GM23248 (cell line): Measurements from ENCODE around the gene ACTR5. TPM values are rescaled to one million over a fixed set of nuclear protein-coding genes. Genes with fewer than 3 reads are reported as not detected.

Experiments
- DNase-seq: peaks from one replicate; pipeline ENCODE4 v3.0.0-alpha.2; 2015
- H2AFZ ChIP-seq: fragments of 200-600 bp; sonication (generic); 2 replicates; pipeline ENCODE4 v1.6.1; 2016; ENCODE audit warnings: antibody characterized with exemption
- H3F3A ChIP-seq: fragments of 200-600 bp; sonication (generic); 2 replicates; pipeline ENCODE4 v1.6.1; 2016; ENCODE audit warnings: mild to moderate bottlenecking, antibody characterized with exemption, mixed run types; ENCODE audit not compliant: insufficient read depth
- H3K27ac ChIP-seq: fragments of 200-600 bp; sonication (generic); 2 replicates; pipeline ENCODE4 v1.5.1; 2016; ENCODE audit warnings: mild to moderate bottlenecking
- H3K27me3 ChIP-seq: fragments of 200-600 bp; sonication (generic); replicated peaks from 2 replicates; pipeline ENCODE4 v1.6.1; 2016; ENCODE audit warnings: mild to moderate bottlenecking; ENCODE audit not compliant: insufficient read depth
- H3K36me3 ChIP-seq: fragments of 200-600 bp; sonication (generic); 2 replicates; pipeline ENCODE4 v1.6.1; 2016; ENCODE audit warnings: low read depth, mild to moderate bottlenecking
- H3K4me1 ChIP-seq: fragments of 200-600 bp; sonication (generic); 2 replicates; pipeline ENCODE4 v1.6.1; 2016; ENCODE audit warnings: mild to moderate bottlenecking; ENCODE audit not compliant: insufficient read depth
- H3K4me2 ChIP-seq: fragments of 200-600 bp; sonication (generic); one replicate; pipeline ENCODE4 v1.6.1; 2016; ENCODE audit warnings: mild to moderate bottlenecking; ENCODE audit not compliant: unreplicated experiment
- H3K4me3 ChIP-seq: fragments of 200-600 bp; sonication (generic); 2 replicates; pipeline ENCODE4 v1.5.1; 2016; ENCODE audit warnings: mild to moderate bottlenecking
- H3K79me2 ChIP-seq: fragments of 200-600 bp; sonication (generic); 2 replicates; pipeline ENCODE4 v1.6.1; 2016; ENCODE audit warnings: mild to moderate bottlenecking; ENCODE audit not compliant: insufficient read depth
- H3K9ac ChIP-seq: fragments of 200-600 bp; sonication (generic); 2 replicates; pipeline ENCODE4 v1.6.1; 2016; ENCODE audit warnings: mild to moderate bottlenecking
- H3K9me2 ChIP-seq: fragments of 200-600 bp; sonication (generic); 2 replicates; pipeline ENCODE4 v1.6.1; 2016; ENCODE audit warnings: mixed run types, mild to moderate bottlenecking, moderate library complexity; ENCODE audit not compliant: insufficient read depth
- H3K9me3 ChIP-seq: fragments of 200-600 bp; sonication (generic); one replicate; pipeline ENCODE4 v1.6.1; 2017; ENCODE audit warnings: low read depth
- H4K20me1 ChIP-seq: fragments of 200-600 bp; sonication (generic); 2 replicates; pipeline ENCODE4 v1.6.0; 2016; ENCODE audit not compliant: insufficient read depth
- EZH2 ChIP-seq: fragments of 200-600 bp; sonication (generic); IDR thresholded peaks from 2 replicates; pipeline ENCODE4 v1.6.1; 2018; ENCODE audit warnings: antibody characterized with exemption, mild to moderate bottlenecking; ENCODE audit not compliant: insufficient read depth, poor library complexity, severe bottlenecking
- EZH2phosphoT487 ChIP-seq: fragments of 200-600 bp; sonication (generic); IDR thresholded peaks from 2 replicates; pipeline ENCODE4 v1.6.1; 2018; ENCODE audit warnings: antibody characterized with exemption, moderate library complexity, mild to moderate bottlenecking, low read depth; ENCODE audit not compliant: insufficient read depth
- WGBS, 2 experiments: methylation state at CpG; one replicate each; pipeline ENCODE4 v1.1.6; 2015 to 2017; ENCODE audit warnings: low lambda C conversion rate in 2 of 2, low coverage in 1 of 2; ENCODE audit errors: missing lambda C conversion rate in 2 of 2; 5-methylcytosine and 5-hydroxymethylcytosine counted together
- in situ Hi-C: fragments of 300-500 bp; cut with MboI; formaldehyde crosslinking; loops from 2 replicates; pipeline ENCODE4 v1.15.0; 2020
- polyA plus RNA-seq: library from polyadenylated mRNA; unstranded; fragments of >200 nt; fragmentation: Nextera tagmentation; extraction: Ambion mirVana; gene quantifications from 2 replicates; pipeline ENCODE4 v1.2.1, GENCODE V29; 2016
- total RNA-seq: library from RNA; depleted of rRNA; stranded (reverse); fragments of >200 nt; shearing (Covaris generic); gene quantifications from 2 replicates; pipeline ENCODE4 v1.2.3, GENCODE V29; 2014

Gene ACTR5
- total and polyA plus RNA-seq, 2 experiments from 2014 or later, result 3.0 to 4.0 TPM

- in situ Hi-C loops, result no loop called here
- Histone ChIP-seq H3K79me2 (no peaks in the 10 kb centered on the region), H3K9me2 (no peaks in the 10 kb centered on the region), H4K20me1 (no peaks in the 10 kb centered on the region), H3K4me3 (no peak overlapping the region), H3F3A (no peaks in the 10 kb centered on the region), H3K27me3 (peaks cover 99% of the 10 kb centered on the region), H3K27ac (no peak overlapping the region), H3K36me3 (no peaks in the 10 kb centered on the region), H3K4me1 (no peaks in the 10 kb centered on the region), H3K4me2 (no peak overlapping the region), H3K9ac (no peak overlapping the region), H3K9me3 (no peaks in the 10 kb centered on the region), H2AFZ (no peak overlapping the region)
- 4 to 7% methylated on average over 32 to 35 of the region's 35 CpGs for WGBS, 2 experiments
- no peak for DNase-seq
- no peak for TF ChIP-seq EZH2phosphoT487
- TF ChIP-seq EZH2, result peak; percentile 26
Measured at GRCh38 chr20:38725148-38725901, 22.9 kb upstream of the ACTR5 start.

GRCh38 chr20:38725931-38726803 is 22.1 kb upstream of the ACTR5 start:
- H3K27ac ChIP-seq, result no peak overlapping the region
- no peak overlapping the region for H3K4me3 ChIP-seq
- no peaks in the 10 kb centered on the region for H3K9me2 ChIP-seq
- no peaks in the 10 kb centered on the region for H3F3A ChIP-seq
- no peak overlapping the region for H3K9ac ChIP-seq
- H3K27me3 ChIP-seq, result peaks cover 99% of the 10 kb centered on the region
- H3K36me3 ChIP-seq, result no peaks in the 10 kb centered on the region
- no peak for DNase-seq
- H4K20me1 ChIP-seq, result no peaks in the 10 kb centered on the region
- no peaks in the 10 kb centered on the region for H3K9me3 ChIP-seq
- H2AFZ ChIP-seq, result no peak overlapping the region
- WGBS, 2 experiments, result 8% methylated on average over 52 to 53 of the region's 53 CpGs
- H3K4me1 ChIP-seq, result no peaks in the 10 kb centered on the region
- in situ Hi-C loops, result no loop called here
- no peak overlapping the region for H3K4me2 ChIP-seq
- H3K79me2 ChIP-seq, result no peaks in the 10 kb centered on the region
- TF ChIP-seq EZH2, result peak; percentile 82
- no peak for TF ChIP-seq EZH2phosphoT487

- TF ChIP-seq EZH2phosphoT487 (no peak), EZH2 (peak; percentile 27)
- no peak overlapping the region for H2AFZ ChIP-seq
Measured at GRCh38 chr20:38726804-38727606, 21.3 kb upstream of the ACTR5 start.

GRCh38 chr20:38727607-38728190 is 20.6 kb upstream of the ACTR5 start:
- H3K27ac ChIP-seq, result no peak overlapping the region
- no peaks in the 10 kb centered on the region for H4K20me1 ChIP-seq
- no peak for DNase-seq
- H3K79me2 ChIP-seq, result no peaks in the 10 kb centered on the region
- no peaks in the 10 kb centered on the region for H3K36me3 ChIP-seq
- H3K4me1 ChIP-seq, result no peaks in the 10 kb centered on the region
- no peak overlapping the region for H3K4me2 ChIP-seq
- WGBS, 2 experiments, result 11 to 14% methylated on average over 42 to 46 of the region's 46 CpGs
- no peaks in the 10 kb centered on the region for H3F3A ChIP-seq
- H2AFZ ChIP-seq, result no peak overlapping the region
- H3K9ac ChIP-seq, result no peak overlapping the region
- no peaks in the 10 kb centered on the region for H3K9me2 ChIP-seq
- TF ChIP-seq EZH2 (no peak), EZH2phosphoT487 (0 out of 2 replicates have a peak, but pooled peaks have one; percentile 11)
- H3K9me3 ChIP-seq, result no peaks in the 10 kb centered on the region
- in situ Hi-C loops, result no loop called here
- peaks cover 97% of the 10 kb centered on the region for H3K27me3 ChIP-seq
- H3K4me3 ChIP-seq, result no peak overlapping the region

More at GRCh38 chr20:38726804-38727606, 21.3 kb upstream of the ACTR5 start:
- DNase-seq, result peak; percentile 46
- in situ Hi-C loops, result no loop called here
- H3K4me2 ChIP-seq, result no peak overlapping the region
- WGBS, 2 experiments, result 4 to 5% methylated on average over 43 of the region's 43 CpGs
- H3K4me3 ChIP-seq, result no peak overlapping the region
- no peaks in the 10 kb centered on the region for H3K9me3 ChIP-seq
- peaks cover 97% of the 10 kb centered on the region for H3K27me3 ChIP-seq
- H3F3A ChIP-seq, result no peaks in the 10 kb centered on the region
- no peak overlapping the region for H3K9ac ChIP-seq
- H3K27ac ChIP-seq, result no peak overlapping the region
- no peaks in the 10 kb centered on the region for H3K79me2 ChIP-seq
- no peaks in the 10 kb centered on the region for H3K9me2 ChIP-seq
- no peaks in the 10 kb centered on the region for H3K36me3 ChIP-seq
- no peaks in the 10 kb centered on the region for H4K20me1 ChIP-seq
- no peaks in the 10 kb centered on the region for H3K4me1 ChIP-seq
